ENCODE measurements around the gene OR1S1. TPM values are rescaled to one million over a fixed set of nuclear protein-coding genes. Genes with fewer than 3 reads are reported as not detected.
"Not testable (repeated sequence)": the region's sequence is repeated elsewhere in the genome, so short reads cannot be mapped to it uniquely, and the experiment has no call there.

Gene OR1S1
- not detected for total RNA-seq

GRCh38 chr11:58212420-58212819 lies at the start of gene OR1S1:
Gene OR1S1 (plus strand): TSS chr11:58212720.
- peaks cover 18% of the 10 kb centered on the region for H3K27me3 Mint-ChIP-seq (ENCODE audit: low read depth)
- not testable (repeated sequence) for DNase-seq; H3K9me3 Mint-ChIP-seq; H3K27ac Mint-ChIP-seq; H3K4me1 Mint-ChIP-seq (ENCODE audit: low read depth); H3K36me3 Mint-ChIP-seq (ENCODE audit: insufficient read depth in 2 of 2); ATAC-seq (replicated peaks in 1 of 2); H3K4me3 Mint-ChIP-seq

- H3K4me1 Mint-ChIP-seq (ENCODE audit: low read depth) = no peaks in the 10 kb centered on the region
- no peak overlapping the region for H3K27ac Mint-ChIP-seq
- no peak overlapping the region for H3K4me3 Mint-ChIP-seq
- H3K9me3 Mint-ChIP-seq = no peaks in the 10 kb centered on the region
- no peak for DNase-seq
- no peak for ATAC-seq (replicated peaks in 1 of 2)
- no peaks in the 10 kb centered on the region for H3K36me3 Mint-ChIP-seq (ENCODE audit: insufficient read depth in 2 of 2)
- no peaks in the 10 kb centered on the region for H3K27me3 Mint-ChIP-seq (ENCODE audit: low read depth)
Observed at GRCh38 chr11:58164389-58164788, 48.1 kb upstream of the OR1S1 start.

DNA sequence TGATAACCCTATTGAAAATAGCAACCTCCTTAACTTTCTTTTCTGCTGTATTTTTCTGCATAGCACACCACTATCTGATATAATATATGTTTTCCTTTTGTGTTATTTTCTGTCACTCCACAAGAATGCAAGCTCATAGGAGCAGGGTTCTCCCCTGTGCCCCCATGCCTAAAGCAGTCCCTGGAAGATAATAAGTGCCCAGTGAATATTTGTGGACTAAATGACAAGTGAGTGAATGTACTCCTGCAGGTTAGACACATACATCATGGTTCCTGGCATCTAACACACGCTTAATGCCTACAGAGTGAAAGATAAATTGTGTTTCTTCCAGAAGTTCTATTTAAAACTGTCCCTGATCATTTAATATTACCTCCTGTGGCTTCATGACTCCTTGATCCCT lies 47.5 kb upstream of the OR1S1 start:
- Mint-ChIP-seq H3K9me3 (no peaks in the 10 kb centered on the region), H3K4me1 (ENCODE audit: low read depth) (no peaks in the 10 kb centered on the region), H3K36me3 (ENCODE audit: insufficient read depth in 2 of 2) (no peaks in the 10 kb centered on the region), H3K4me3 (no peak overlapping the region), H3K27ac (no peak overlapping the region), H3K27me3 (ENCODE audit: low read depth) (no peaks in the 10 kb centered on the region)
- no peak for DNase-seq
- ATAC-seq (replicated peaks in 1 of 2) = no peak

GRCh38 chr11:58165504-58166106 lies 46.9 kb upstream of the OR1S1 start:
- Mint-ChIP-seq H3K27me3 (ENCODE audit: low read depth) (no peaks in the 10 kb centered on the region), H3K36me3 (ENCODE audit: insufficient read depth in 2 of 2) (no peaks in the 10 kb centered on the region), H3K4me3 (no peak overlapping the region), H3K9me3 (no peaks in the 10 kb centered on the region), H3K4me1 (ENCODE audit: low read depth) (no peaks in the 10 kb centered on the region), H3K27ac (no peak overlapping the region)
- ATAC-seq (replicated peaks in 1 of 2) (no peak), DNase-seq (no peak)

DNA sequence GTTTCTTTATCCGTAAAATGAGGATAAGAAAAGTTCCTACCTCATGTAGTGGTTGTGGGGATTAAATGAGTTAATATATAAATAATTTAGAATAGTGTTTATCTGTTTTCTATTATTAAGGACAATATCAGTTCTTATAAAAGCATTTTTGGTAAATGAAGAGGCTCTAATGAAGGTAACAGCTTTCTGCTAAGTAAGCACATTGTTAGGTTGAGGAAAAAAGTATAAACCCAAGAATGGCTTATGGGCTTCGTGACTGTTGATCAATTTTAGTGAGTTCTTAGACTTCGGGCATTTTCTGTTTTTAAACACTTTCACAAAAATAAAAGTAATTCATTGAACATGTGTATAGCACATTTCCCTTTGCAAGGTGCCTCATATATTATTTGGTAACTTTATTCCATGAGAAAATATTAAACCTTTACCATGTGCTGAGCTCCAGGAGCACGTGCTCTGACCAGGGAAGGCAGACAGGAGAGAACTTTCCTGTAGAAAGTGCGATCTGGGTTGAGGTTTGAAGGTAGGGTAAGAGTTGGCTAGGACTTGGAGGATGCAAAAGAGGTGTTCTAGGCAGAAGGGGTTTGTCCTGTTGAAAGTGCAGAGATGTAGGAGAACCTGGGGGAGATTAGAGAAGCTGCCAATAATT lies 35.0 kb upstream of the OR1S1 start:
- H3K27me3 Mint-ChIP-seq (ENCODE audit: low read depth) = peaks cover 28% of the 10 kb centered on the region
- no peaks in the 10 kb centered on the region for H3K4me1 Mint-ChIP-seq (ENCODE audit: low read depth)
- H3K4me3 Mint-ChIP-seq = no peak overlapping the region
- ATAC-seq (replicated peaks in 1 of 2) (no peak), DNase-seq (no peak)
- no peaks in the 10 kb centered on the region for H3K9me3 Mint-ChIP-seq
- H3K36me3 Mint-ChIP-seq (ENCODE audit: insufficient read depth in 2 of 2) = no peaks in the 10 kb centered on the region
- H3K27ac Mint-ChIP-seq = no peak overlapping the region

DNA sequence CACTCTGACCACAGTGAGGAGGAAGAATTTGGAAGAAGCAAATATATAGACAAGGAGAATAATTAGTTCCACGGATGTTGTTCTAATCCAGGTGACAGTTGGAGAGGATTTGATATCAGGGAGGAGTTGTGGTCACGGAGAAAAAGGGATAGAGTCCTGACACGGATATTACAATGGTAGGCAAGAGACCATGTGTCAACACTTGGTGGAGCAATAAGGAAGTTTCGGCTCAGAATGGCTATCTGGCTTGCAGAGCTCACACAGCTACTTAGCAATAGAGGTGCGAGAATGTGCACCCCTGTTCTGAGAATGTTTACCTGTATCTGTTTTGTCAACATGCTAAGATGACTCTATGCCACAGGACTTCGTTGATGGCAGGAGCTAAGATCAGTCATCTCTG lies 34.1 kb upstream of the OR1S1 start:
- Mint-ChIP-seq H3K27ac (no peak overlapping the region), H3K4me3 (no peak overlapping the region), H3K27me3 (ENCODE audit: low read depth) (peaks cover 28% of the 10 kb centered on the region), H3K4me1 (ENCODE audit: low read depth) (no peaks in the 10 kb centered on the region), H3K9me3 (no peaks in the 10 kb centered on the region), H3K36me3 (ENCODE audit: insufficient read depth in 2 of 2) (no peaks in the 10 kb centered on the region)
- DNase-seq = no peak
- no peak for ATAC-seq (replicated peaks in 1 of 2)

DNA sequence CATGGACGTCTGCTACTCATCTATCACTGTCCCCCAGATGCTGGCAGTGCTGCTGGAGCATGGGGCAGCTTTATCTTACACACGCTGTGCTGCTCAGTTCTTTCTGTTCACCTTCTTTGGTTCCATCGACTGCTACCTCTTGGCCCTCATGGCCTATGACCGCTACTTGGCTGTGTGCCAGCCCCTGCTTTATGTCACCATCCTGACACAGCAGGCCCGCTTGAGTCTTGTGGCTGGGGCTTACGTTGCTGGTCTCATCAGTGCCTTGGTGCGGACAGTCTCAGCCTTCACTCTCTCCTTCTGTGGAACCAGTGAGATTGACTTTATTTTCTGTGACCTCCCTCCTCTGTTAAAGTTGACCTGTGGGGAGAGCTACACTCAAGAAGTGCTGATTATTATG lies 32.9 kb upstream of the OR1S1 start:
- H3K27ac Mint-ChIP-seq = no peak overlapping the region
- no peaks in the 10 kb centered on the region for H3K36me3 Mint-ChIP-seq (ENCODE audit: insufficient read depth in 2 of 2)
- ATAC-seq (replicated peaks in 1 of 2) (no peak), DNase-seq (no peak)
- H3K9me3 Mint-ChIP-seq = no peaks in the 10 kb centered on the region
- H3K27me3 Mint-ChIP-seq (ENCODE audit: low read depth) = peaks cover 28% of the 10 kb centered on the region
- H3K4me3 Mint-ChIP-seq = no peak overlapping the region
- no peaks in the 10 kb centered on the region for H3K4me1 Mint-ChIP-seq (ENCODE audit: low read depth)

DNA sequence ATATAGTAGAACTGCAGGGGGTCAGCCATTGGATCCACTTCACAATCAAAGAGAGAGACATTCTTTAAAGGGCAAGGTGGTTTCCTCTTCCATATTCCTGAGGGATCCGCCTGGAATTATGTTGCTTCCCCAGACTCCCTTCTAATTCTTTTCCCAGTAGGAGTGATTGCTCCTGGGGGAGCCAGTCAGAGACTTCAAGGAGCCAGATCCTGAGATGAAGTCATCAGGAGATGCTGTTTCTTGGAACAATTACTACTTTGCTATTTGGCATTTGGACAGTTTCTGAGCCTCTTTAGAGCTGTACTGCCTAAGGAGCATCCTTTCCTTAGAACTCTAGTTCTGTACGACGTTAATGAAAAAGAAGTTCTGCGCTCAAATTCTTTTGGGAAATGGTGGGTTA lies 25.6 kb upstream of the OR1S1 start:
- no peak for ATAC-seq (replicated peaks in 1 of 2)
- no peak overlapping the region for H3K27ac Mint-ChIP-seq
- no peaks in the 10 kb centered on the region for H3K27me3 Mint-ChIP-seq (ENCODE audit: low read depth)
- no peaks in the 10 kb centered on the region for H3K4me1 Mint-ChIP-seq (ENCODE audit: low read depth)
- H3K9me3 Mint-ChIP-seq = no peaks in the 10 kb centered on the region
- no peak for DNase-seq
- no peaks in the 10 kb centered on the region for H3K36me3 Mint-ChIP-seq (ENCODE audit: insufficient read depth in 2 of 2)
- no peak overlapping the region for H3K4me3 Mint-ChIP-seq

DNA sequence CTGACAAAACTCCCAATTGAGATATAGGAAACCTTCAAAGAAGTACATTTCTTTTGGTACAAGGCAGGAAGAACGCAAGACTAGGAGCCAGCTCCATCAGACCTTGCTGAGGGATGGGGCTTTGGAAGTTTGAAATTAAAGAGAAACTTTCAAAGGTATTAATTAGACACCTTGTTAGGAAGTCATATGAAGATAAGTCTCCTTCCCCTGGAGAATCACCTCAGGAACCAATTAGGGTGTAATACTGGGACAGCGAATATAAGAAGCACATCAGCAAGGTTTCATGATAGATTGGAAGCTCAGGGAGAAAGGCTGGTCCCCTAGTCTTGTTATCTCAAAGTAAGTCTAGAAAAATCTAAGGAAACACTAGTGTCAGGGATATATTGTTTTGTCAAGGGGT lies 23.8 kb upstream of the OR1S1 start, which contains the start of gene OR9Q2:
OR9Q2 (plus strand) TSS at position 301 of the 400 bp plus-strand sequence. CDS start 1,421 bp downstream, outside the sequence.
- no peaks in the 10 kb centered on the region for H3K36me3 Mint-ChIP-seq (ENCODE audit: insufficient read depth in 2 of 2)
- no peak within 1 kb of the TSS for H3K4me3 Mint-ChIP-seq
- no peak for ATAC-seq (replicated peaks in 1 of 2)
- no peak within 1 kb of the TSS for H3K27ac Mint-ChIP-seq
- no peaks in the 10 kb centered on the region for H3K9me3 Mint-ChIP-seq
- DNase-seq = no peak
- no peaks in the 10 kb centered on the region for H3K27me3 Mint-ChIP-seq (ENCODE audit: low read depth)
- H3K4me1 Mint-ChIP-seq (ENCODE audit: low read depth) = no peaks in the 10 kb centered on the region

GRCh38 chr11:58192229-58192628 lies 20.3 kb upstream of the OR1S1 start:
- H3K36me3 Mint-ChIP-seq (ENCODE audit: insufficient read depth in 2 of 2) = no peaks in the 10 kb centered on the region
- no peak for ATAC-seq (replicated peaks in 1 of 2)
- H3K27ac Mint-ChIP-seq = no peak overlapping the region
- H3K4me1 Mint-ChIP-seq (ENCODE audit: low read depth) = no peaks in the 10 kb centered on the region
- H3K4me3 Mint-ChIP-seq = no peak overlapping the region
- no peak for DNase-seq
- H3K9me3 Mint-ChIP-seq = peaks cover 0 to 2% of the 10 kb centered on the region in 2 donors
- no peaks in the 10 kb centered on the region for H3K27me3 Mint-ChIP-seq (ENCODE audit: low read depth)

- no peak for DNase-seq
- Mint-ChIP-seq H3K36me3 (ENCODE audit: insufficient read depth in 2 of 2) (peaks cover 0 to 3% of the 10 kb centered on the region in 2 donors), H3K27me3 (ENCODE audit: low read depth) (no peaks in the 10 kb centered on the region), H3K4me1 (ENCODE audit: low read depth) (no peaks in the 10 kb centered on the region), H3K27ac (no peak overlapping the region), H3K9me3 (peaks cover 3% of the 10 kb centered on the region in 2 donors), H3K4me3 (no peak overlapping the region)
- no peak for ATAC-seq (replicated peaks in 1 of 2)
Observed at GRCh38 chr11:58193391-58193790, 19.1 kb upstream of the OR1S1 start.

DNA sequence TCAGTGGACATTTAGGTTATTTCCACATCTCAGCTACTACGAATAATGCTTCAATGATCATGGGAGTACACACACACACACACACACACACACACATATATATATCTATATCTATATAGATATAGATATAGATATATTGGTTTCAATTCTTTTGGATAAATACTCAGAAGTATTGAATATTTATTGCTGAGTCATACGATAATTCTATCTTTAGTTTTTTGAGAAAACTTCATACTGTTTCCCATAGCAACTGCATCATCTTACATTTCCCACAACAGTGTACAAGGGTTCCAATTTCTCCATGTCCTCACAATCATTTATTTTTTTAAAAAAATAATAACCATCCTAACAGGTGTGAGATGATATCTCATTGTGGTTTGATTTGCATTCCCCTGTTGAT lies 16.6 kb upstream of the OR1S1 start:
- ATAC-seq (replicated peaks in 1 of 2) = no peak
- peaks cover 0 to 3% of the 10 kb centered on the region in 2 donors for H3K36me3 Mint-ChIP-seq (ENCODE audit: insufficient read depth in 2 of 2)
- H3K27ac Mint-ChIP-seq = no peak overlapping the region
- H3K4me1 Mint-ChIP-seq (ENCODE audit: low read depth) = no peaks in the 10 kb centered on the region
- H3K9me3 Mint-ChIP-seq = peaks cover 6% of the 10 kb centered on the region in 2 donors
- peaks cover 7% of the 10 kb centered on the region for H3K27me3 Mint-ChIP-seq (ENCODE audit: low read depth)
- DNase-seq = no peak
- no peak overlapping the region for H3K4me3 Mint-ChIP-seq

GRCh38 chr11:58199271-58199670 lies 13.2 kb upstream of the OR1S1 start:
- peaks cover 6 to 9% of the 10 kb centered on the region in 2 donors for H3K9me3 Mint-ChIP-seq
- ATAC-seq (replicated peaks in 1 of 2) = no peak
- no peak overlapping the region for H3K4me3 Mint-ChIP-seq
- H3K27me3 Mint-ChIP-seq (ENCODE audit: low read depth) = peaks cover 30% of the 10 kb centered on the region
- H3K36me3 Mint-ChIP-seq (ENCODE audit: insufficient read depth in 2 of 2) = peaks cover 0 to 3% of the 10 kb centered on the region in 2 donors
- DNase-seq = no peak
- H3K27ac Mint-ChIP-seq = no peak overlapping the region
- H3K4me1 Mint-ChIP-seq (ENCODE audit: low read depth) = no peaks in the 10 kb centered on the region

- Mint-ChIP-seq H3K27ac (no peak within 1 kb of the TSS), H3K4me3 (no peak within 1 kb of the TSS), H3K27me3 (ENCODE audit: low read depth) (peaks cover 38% of the 10 kb centered on the region), H3K4me1 (ENCODE audit: low read depth) (no peaks in the 10 kb centered on the region), H3K36me3 (ENCODE audit: insufficient read depth in 2 of 2) (no peaks in the 10 kb centered on the region), H3K9me3 (peaks cover under 1 to 4% of the 10 kb centered on the region in 2 donors)
- no peak for ATAC-seq (replicated peaks in 1 of 2)
- no peak for DNase-seq
Observed at GRCh38 chr11:58204042-58204441, 8.5 kb upstream of the OR1S1 start, which contains the start of gene OR1S2. Gene OR1S2 (minus strand): TSS chr11:58204142. CDS start chr11:58204142, 0 bp downstream.
